Mesodermal cell (in vitro differentiated cells): ENCODE data around the gene RFTN2.
"Not testable (repeated sequence)": the region's sequence is repeated elsewhere in the genome, so short reads cannot be mapped to it uniquely, and the experiment has no call there.

ENCODE experiments used
- H3K27ac ChIP-seq: 2 replicates; pipeline ENCODE4 v1.7.0; 2013; ENCODE audit warnings: mild to moderate bottlenecking, low read depth, low read length, moderate library complexity; ENCODE audit not compliant: severe bottlenecking
- H3K36me3 ChIP-seq: 2 replicates; pipeline ENCODE4 v1.7.1; 2013; ENCODE audit warnings: mild to moderate bottlenecking, low read length, moderate library complexity; ENCODE audit not compliant: control insufficient read depth, insufficient read depth
- H3K4me1 ChIP-seq: one replicate; pipeline ENCODE4 v1.7.1; 2013; ENCODE audit warnings: mild to moderate bottlenecking, low read length; ENCODE audit not compliant: insufficient read depth, control insufficient read depth, poor library complexity, severe bottlenecking
- H3K4me3 ChIP-seq: 2 replicates; pipeline ENCODE4 v1.7.0; 2013; ENCODE audit warnings: low read length, control low read depth, mild to moderate bottlenecking; ENCODE audit not compliant: insufficient read depth, poor library complexity, severe bottlenecking; ENCODE audit errors: extremely low read depth
- H3K9me3 ChIP-seq: 2 replicates; pipeline ENCODE4 v1.7.1; 2013; ENCODE audit warnings: mild to moderate bottlenecking, low read length, moderate library complexity; ENCODE audit not compliant: control insufficient read depth
- WGBS, 2 experiments: methylation state at CpG; one replicate each; pipeline ENCODE4 v1.1.5; 2013; ENCODE audit warnings: missing lambda C conversion rate in 2 of 2; ENCODE audit not compliant: insufficient coverage in 2 of 2; 5-methylcytosine and 5-hydroxymethylcytosine counted together

RFTN2 gene

DNA sequence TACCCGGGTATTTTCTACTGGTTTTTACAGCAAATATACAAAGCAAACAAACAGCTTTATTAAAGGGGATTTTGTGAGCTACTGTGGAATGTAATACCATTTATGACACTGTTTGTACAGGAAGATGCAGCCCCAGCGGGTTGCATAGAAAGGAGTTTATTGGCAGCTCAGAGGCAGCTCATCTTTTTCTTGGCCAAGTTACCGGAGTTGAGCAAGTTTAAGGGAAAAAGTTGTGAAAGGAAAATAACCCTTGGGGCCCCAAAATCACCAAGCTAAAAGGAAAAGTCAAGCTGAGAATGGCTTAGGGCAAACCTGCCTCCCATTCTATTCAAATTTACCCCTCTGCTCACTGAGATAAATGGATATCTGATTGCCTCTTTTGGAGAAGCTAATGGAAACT is 98.8 kb downstream of the RFTN2 start:
- no peak overlapping the region for H3K27ac ChIP-seq
- no peak overlapping the region for H3K4me3 ChIP-seq
- H3K4me1 ChIP-seq: peaks cover 5% of the 10 kb centered on the region
- H3K36me3 ChIP-seq: peaks cover 36% of the 10 kb centered on the region
- H3K9me3 ChIP-seq: peaks cover 31% of the 10 kb centered on the region
- WGBS, 2 experiments: 75% methylated on average over 2 of the region's 3 CpGs; no CpG with 5 or more reads in 1 of the 2 experiments

DNA sequence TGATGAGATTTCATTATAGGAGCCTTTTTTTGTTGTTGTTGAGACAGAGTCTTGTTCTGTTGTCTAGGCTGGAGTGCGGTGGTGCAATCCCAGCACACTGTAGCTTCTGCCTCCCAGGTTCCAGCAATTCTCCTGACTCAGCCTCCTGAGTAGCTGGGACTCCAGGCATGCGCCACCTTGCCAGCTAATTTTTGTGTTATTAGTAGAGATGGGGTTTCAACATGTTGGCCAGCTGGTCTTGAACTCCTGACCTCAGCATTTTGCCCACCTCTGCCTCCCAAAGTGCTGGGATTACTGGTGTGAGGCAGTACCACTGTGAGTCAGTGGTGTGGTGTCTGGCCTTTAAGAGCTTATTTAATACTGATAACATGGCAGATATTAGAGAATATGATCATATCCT is 99.4 kb downstream of the RFTN2 start:
- Histone ChIP-seq H3K4me3 (no peak overlapping the region), H3K4me1 (peaks cover 5% of the 10 kb centered on the region)
- WGBS, 2 experiments: no CpG with 5 or more reads among the region's 2 CpGs

DNA sequence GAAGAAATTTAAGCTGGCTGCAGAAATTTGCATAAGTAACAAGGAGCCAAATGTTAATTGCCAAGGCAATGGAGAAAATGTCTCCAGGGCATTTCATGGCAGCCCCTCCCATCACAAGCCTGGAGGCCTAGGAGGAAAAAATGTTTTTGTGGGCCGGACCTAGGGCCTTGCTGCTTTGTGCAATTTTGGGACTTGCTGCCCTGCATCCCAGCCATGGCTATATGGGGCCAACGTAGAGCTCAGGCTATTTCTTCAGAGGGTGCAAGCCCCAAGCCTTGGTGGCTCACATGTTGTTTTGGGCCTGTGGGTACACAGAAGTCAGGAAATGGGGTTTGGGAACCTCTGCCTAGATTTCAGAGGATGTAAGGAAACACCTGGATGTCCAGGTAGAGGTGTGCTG is 101.8 kb downstream of the RFTN2 start:
- WGBS, 2 experiments: 94 to 100% methylated on average over 1 to 2 of the region's 2 CpGs

More for the DNA sequence above, 99.4 kb downstream of the RFTN2 start:
- Histone ChIP-seq H3K27ac (no peak overlapping the region), H3K9me3 (peaks cover 31% of the 10 kb centered on the region), H3K36me3 (peaks cover 36% of the 10 kb centered on the region)

DNA sequence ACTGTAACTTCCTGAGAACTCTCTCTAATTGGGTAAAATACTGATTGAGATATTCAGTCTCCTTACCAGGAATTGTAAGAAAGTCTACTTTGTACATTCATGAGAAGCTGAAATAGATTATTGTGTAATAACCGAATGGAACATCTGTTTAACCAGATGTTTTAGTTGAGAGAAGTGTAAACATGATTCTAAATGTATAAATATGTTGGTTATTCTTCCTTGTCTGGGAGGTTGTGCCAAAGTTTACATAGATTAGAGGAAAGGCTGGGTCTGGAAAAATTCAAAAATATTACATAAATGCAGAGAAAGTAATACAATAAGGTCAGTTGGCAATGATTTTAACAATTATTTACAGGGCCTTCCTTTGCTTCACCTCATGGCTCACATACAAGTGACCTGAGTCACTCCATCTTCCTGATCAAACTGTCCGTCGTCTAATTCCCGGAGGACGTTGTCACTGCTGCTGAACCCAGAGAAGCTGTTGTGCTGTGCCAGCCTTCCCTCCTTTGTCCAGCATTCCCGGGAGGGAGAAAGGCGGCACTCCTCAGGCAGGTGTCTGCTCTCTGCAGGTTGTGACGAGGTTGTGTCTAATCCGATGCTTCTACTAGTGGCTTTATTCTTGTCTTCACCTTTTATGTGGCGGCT is 103.6 kb downstream of the RFTN2 start:
- Histone ChIP-seq H3K9me3 (peaks cover 31% of the 10 kb centered on the region), H3K4me3 (no peak overlapping the region), H3K36me3 (peaks cover 52% of the 10 kb centered on the region), H3K4me1 (peaks cover 11% of the 10 kb centered on the region), H3K27ac (peak overlapping the region; percentile 65)
- 92% methylated on average over 8 to 10 of the region's 10 CpGs for WGBS, 2 experiments

More for the DNA sequence above, 101.8 kb downstream of the RFTN2 start:
- Histone ChIP-seq H3K4me1 (peaks cover 11% of the 10 kb centered on the region), H3K36me3 (peaks cover 39% of the 10 kb centered on the region), H3K4me3 (no peak overlapping the region), H3K9me3 (peaks cover 31% of the 10 kb centered on the region), H3K27ac (no peak overlapping the region)

DNA sequence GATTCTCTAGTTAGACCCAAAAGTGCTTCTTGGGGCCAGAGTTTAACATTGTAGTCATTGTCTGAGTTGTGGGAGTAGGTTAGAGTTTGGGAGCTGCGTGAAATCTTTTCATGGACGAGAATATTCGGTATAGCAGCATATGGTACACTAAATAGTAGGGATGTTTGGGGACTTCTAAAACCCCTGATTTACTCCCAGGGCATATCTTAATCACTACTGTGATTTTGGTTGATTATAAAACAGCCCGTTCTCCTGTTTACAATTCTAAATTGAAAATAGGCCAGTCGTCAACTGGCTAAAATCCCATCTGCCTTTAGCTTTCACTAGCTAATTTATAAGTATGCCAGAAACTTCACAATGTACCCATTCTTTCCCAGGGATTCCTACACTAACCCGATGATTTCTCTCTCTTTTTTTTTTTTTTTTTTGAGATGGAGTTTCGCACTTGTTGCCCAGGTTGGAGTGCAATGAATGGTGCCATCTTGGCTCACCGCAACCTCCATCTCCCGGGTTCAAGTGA is 115.2 kb downstream of the RFTN2 start:
- Histone ChIP-seq H3K36me3 (peaks cover 41% of the 10 kb centered on the region), H3K9me3 (no peaks in the 10 kb centered on the region), H3K4me3 (no peak overlapping the region), H3K4me1 (no peaks in the 10 kb centered on the region), H3K27ac (no peak overlapping the region)
- WGBS, 2 experiments: 88 to 100% methylated on average over 4 to 5 of the region's 9 CpGs

DNA sequence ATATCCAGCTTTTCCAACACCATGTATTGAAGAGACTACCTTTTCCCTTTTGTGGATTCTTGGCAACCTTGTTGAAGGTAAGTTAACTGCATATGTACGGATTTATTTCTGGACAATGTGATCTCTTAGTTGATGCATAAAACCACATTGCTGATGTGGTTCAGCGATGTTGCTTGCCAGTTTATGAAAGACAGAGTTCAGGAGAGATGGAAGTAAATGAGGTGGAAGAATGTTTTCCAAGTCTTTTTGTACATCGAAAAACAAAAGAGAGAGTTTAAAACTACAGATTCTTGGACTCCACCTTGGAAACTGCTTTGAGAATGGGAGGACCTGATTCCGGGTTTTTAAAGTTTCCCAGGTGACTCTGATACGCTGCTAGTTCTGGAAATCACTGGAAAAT is 115.7 kb downstream of the RFTN2 start:
- Histone ChIP-seq H3K27ac (no peak overlapping the region), H3K4me1 (no peaks in the 10 kb centered on the region), H3K36me3 (peaks cover 41% of the 10 kb centered on the region), H3K4me3 (no peak overlapping the region), H3K9me3 (no peaks in the 10 kb centered on the region)
- WGBS, 2 experiments: 100% methylated on average over 4 of the region's 5 CpGs

DNA sequence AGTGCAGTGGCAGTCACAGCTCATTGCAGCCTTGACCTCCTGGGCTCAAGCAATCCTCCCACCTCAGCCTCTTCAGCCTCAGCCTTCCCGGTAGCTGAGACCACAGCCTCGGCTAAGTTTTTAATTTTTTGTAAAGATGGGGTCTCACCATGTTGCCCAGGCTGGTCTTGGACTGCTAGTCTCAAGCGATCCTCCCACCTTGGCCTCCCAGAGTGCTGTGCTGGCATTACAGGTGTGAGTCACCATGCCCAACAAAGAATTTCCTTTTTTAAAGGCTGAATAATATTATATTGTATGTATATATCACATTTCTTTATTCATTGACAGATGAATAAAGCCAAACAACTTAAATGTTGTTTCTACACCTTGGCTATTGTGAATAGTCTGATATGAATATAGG is 117.0 kb downstream of the RFTN2 start:
- no peaks in the 10 kb centered on the region for H3K4me1 ChIP-seq
- H3K36me3 ChIP-seq: peaks cover 54% of the 10 kb centered on the region
- no peaks in the 10 kb centered on the region for H3K9me3 ChIP-seq
- 100% methylated on average over 1 of the region's 3 CpGs; no CpG with 5 or more reads in 1 of the 2 experiments for WGBS, 2 experiments
- H3K27ac ChIP-seq: no peak overlapping the region
- no peak overlapping the region for H3K4me3 ChIP-seq

DNA sequence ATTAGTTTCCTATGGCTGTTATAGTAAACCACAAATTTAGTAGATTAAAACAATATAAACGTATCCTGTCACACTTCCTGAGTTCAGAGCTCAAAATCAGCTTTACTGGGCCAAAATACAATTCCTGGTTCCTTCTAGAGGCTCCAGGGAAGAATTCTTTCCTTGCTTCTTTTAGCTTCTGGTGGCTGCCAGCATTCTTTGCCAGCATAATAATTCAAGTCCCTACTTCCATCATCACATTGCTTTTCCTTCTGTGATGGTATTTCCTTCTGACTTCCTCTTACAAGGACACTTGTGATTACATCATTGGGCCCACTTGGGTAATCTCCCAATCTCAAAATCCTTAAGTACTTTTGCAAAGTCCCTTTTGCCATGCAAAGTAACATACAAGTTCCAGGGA is 118.9 kb downstream of the RFTN2 start:
- peak overlapping the region; percentile 16 for H3K27ac ChIP-seq
- H3K36me3 ChIP-seq: peaks cover 57% of the 10 kb centered on the region
- H3K4me3 ChIP-seq: no peak overlapping the region
- 100% methylated on average over 1 of the region's 1 CpG; no CpG with 5 or more reads in 1 of the 2 experiments for WGBS, 2 experiments
- H3K4me1 ChIP-seq: no peaks in the 10 kb centered on the region
- H3K9me3 ChIP-seq: no peaks in the 10 kb centered on the region

DNA sequence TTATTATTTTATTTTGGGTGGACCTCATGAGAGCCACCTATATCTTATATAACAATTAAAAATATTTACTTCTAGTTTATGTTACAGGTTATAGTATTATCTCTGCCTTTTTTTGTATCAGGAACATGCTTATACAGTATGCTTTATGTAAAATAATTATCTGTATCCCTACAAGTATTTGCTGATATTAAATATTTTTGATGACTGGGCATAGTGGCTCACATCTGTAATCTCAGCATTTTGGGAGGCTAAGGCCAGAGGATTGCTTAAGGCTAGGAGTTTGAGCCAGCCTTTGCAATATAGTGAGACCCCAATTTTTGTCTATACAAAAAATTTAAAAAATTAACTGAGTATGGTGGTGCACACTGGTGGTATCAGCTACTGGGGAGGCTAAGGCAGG is 119.9 kb downstream of the RFTN2 start:
- H3K4me1 ChIP-seq: no peaks in the 10 kb centered on the region
- no peak overlapping the region for H3K27ac ChIP-seq
- no peaks in the 10 kb centered on the region for H3K9me3 ChIP-seq
- H3K4me3 ChIP-seq: no peak overlapping the region
- peaks cover 57% of the 10 kb centered on the region for H3K36me3 ChIP-seq

DNA sequence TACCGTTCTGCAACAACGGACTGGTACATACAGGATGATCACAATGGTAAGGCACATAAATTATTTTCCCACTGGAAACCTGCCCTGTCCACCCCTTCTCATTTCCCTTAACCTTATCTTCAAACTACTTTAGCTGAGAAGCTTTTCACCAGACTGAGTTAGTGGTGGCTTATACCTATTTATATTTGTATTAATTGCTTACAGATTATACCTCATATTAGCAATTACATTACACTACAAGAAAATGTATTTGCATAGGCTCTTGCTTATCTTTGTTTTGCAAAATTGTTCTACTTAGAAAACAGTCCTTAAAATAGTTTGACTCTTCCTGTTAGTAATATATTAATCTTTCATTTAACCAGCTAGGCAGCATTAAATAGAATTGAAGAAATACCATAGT is 124.1 kb downstream of the RFTN2 start:
- H3K27ac ChIP-seq, H3K4me3 ChIP-seq, H3K9me3 ChIP-seq, H3K4me1 ChIP-seq: not testable (repeated sequence)
- peaks cover 60% of the 10 kb centered on the region for H3K36me3 ChIP-seq
- WGBS, 2 experiments: 100% methylated on average over 1 of the region's 2 CpGs; no CpG with 5 or more reads in 1 of the 2 experiments

DNA sequence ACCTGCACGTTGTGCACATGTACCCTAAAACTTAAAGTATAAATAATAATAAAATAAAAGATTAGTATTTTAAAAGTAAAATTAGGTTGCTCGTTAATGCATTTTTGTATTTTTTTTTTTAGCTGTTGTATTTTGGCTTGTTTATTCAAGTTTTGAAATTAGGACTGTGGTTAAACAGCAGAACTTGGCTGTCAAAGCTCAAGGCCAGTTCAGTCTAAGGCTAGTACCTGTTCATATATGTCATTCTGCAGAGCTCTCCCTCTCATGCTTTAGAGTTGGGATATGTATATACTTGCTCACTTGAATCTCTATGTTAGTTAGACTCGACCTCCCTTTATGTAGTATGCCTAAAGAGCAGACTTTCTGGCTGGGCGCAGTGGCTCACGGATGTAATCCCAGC is 126.8 kb downstream of the RFTN2 start:
- H3K4me1 ChIP-seq: no peaks in the 10 kb centered on the region
- WGBS, 2 experiments: 87 to 94% methylated on average over 3 of the region's 5 CpGs
- H3K27ac ChIP-seq: no peak overlapping the region
- no peak overlapping the region for H3K4me3 ChIP-seq
- no peaks in the 10 kb centered on the region for H3K9me3 ChIP-seq
- H3K36me3 ChIP-seq: peaks cover 65% of the 10 kb centered on the region
